GM19463 (cell line): ENCODE results near the gene RIT2.

Experiments used
- ATAC-seq: cut with Tn5 transposase; IDR thresholded peaks from one replicate; pipeline ENCODE4 v1.9.1; 2021; ENCODE audit warnings: mild to moderate bottlenecking, moderate library complexity; ENCODE audit not compliant: unreplicated experiment

RIT2 gene

DNA sequence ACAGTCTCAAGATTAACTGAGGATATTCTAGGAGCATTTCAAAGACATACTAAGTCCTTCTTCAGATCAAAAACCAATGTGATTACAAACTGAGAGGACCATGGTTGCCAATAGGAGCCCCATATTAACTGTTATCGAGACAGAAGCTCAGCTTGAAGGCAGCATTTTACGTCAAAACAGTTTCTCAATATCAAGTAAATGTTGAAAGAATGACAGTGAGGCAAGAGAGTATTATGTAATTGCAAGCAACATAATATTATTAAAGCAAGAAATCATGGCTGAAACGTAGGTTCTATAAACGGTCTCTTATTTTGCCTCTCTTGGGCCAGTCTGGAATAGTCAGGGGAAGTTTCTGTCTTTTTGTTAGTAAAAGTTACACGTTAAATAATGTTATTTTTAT lies 22.9 kb downstream of the RIT2 start:
- no peak for ATAC-seq

DNA sequence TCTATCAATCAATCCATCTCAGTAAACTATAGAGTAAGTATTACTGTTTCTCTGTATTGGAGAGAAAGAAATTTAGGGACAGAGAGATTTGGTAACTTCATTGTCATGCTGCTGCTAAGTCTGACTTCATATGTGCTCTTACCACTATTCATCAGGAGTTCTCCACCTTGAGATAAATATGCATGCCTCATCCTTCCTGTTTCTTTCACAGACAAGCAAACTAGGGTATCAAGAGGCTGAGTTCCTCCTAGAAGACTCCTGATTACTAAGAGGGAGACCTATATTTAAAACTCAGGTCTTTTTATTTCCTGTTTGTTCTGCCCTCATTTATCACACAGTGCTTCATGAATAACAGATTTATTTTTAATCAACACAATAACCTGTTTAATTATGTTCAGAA lies 34.1 kb downstream of the RIT2 start:
- no peak for ATAC-seq

DNA sequence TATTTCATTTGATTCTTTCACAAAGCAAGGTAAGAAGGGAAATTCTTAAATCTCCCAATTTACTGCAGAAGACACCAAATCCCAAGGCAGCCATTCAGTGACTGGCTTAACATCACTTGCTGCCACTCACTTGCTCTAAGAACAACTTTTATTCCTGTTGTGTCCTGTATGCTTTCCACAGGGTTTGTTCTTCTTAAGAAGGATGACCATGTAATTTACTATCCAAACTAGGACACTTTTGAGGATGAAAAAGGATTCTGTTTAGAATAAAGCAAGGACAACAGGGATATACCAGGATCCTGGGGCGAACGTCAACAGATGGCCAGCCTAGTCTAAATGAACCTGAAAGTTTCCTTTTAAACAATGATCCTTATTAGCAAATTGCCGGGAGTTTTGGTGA lies 34.8 kb downstream of the RIT2 start:
- no peak for ATAC-seq

DNA sequence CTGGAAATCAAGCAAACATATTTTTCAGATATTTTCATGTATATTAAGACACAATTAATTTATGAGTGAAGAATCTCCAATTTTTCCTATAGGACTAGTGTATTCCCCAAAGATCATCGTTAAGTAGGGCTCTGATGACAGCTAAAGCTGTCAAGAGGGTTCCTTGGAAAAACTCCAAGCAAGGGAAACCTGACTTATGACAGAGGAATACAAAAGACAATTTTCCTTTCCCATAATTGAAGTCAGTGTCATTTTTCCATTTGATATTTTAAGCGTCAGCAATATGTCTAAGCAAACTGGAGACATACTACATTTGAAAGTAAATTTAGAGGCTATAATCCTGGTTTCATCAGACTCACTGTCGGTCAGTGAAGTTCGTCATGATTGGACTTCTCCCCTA lies 36.1 kb downstream of the RIT2 start:
- no peak for ATAC-seq

DNA sequence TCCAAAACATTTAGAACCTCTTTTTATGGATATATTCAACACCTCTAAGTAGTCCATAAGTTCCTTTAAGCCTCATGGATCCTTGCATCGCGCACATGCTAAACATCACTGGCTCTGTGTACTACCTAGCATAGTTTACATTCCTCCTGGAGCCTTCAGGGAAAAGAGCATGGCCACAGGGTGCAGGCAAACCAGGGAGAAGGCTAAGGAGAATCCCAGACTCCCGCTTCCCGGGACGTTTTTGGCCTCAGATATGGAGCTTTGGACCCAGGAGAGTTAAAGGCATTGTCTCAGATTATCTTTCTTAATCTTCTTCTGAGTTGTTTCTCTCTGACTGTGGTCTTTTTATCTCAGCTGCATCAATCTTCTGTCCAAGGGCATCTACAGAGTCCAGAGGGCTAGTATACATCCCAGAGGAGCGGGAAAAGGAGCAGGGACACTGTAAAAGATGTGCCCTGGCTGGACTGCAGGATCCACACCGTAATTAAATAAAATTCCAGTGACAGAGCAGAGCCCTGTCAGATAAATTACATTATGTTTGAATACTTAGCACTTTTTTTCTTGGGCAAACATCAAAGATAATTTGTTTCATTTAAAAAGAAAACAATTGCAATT lies 36.9 kb downstream of the RIT2 start:
- ATAC-seq, result no peak

DNA sequence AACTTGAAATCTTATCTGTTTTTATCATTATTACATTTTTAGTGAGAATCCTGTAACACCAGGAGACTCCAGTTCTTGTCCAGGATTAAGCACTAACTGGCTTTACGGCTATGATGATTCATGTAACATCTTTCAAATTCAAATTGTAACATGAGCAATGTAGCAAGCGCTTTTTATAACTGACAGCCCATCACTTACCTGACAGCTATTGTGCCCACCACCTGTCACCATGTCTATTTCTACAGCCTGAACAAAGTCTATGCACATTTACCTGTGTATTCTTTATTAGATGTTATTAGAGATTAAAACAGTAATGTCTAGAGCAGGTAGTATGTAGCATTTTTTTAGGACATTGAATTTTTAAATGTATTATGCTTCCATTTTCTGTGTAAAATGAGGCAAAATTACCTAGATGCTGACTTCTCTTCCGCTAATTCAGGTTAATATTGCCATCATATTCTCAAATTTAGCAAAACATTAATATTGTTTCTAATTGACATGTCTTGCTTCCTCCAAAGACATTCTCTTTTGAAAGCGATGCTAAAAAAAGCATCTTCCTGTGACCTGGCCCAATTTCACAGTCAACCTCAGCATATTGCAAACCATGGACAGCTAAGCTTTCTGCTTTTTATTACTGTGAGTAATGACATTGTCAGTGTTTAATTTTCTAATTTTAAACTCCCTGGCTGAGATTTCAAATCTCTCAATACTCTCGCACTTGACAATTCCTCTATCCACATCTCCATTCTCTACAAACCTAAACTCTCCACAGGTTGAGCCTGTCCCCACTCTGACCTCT lies 37.8 kb downstream of the RIT2 start:
- no peak for ATAC-seq

DNA sequence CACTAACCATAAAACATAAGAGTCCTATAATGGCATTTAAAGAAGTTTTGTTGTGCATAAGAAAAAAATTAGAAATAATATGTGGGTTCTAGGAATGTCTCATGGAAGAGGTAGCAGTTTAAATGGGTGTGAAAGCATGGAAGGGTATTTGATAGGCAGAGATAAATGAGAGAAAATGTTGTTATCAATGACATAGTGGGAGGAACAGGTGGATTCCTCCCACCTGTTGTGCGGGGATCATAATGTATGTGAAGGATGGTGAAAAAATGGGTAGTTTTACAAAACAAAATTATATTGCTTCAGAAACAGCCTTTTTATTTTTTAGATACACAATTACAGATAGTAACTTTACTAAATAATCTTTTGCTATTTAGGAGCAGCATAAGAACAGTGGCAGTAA lies 41.7 kb downstream of the RIT2 start:
- no peak for ATAC-seq

DNA sequence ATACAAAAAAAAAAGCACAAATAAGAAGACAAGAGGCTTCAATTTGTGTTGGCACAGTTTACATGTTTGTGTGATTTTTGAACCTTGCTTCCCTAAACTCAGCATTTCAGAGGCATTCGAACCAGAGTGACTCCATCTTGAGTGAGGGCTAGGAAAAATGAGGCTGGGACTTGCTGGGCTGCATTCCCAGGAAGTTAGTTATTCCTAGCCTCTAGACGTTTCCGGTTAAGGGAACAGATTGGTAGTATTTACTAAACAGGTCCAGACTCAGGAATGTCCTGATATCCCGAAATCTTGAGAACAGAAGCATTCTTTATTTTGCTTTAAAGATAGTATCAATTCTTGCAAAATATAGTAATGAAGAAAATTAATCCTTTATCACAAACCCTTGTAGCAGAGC lies 46.7 kb downstream of the RIT2 start:
- no peak for ATAC-seq

DNA sequence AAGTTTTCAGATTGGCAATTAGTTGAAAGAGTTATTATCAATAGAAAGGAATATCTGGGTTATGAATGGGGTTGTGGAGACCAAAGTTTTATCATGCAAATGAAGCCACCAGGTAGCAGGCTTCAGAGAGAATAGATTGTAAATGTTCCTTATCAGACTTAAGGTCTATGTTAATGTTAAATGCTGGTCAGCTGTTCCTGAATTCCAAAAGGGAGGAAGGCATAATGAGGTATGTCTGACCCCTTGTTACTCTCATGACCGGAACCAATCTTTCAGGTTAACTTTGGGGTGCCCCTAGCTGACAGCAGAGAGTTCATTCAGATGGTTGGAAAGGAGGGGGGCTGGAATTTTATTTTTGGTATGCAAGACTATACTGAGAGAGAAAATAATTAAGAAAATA lies 47.9 kb downstream of the RIT2 start:
- ATAC-seq, result no peak

DNA sequence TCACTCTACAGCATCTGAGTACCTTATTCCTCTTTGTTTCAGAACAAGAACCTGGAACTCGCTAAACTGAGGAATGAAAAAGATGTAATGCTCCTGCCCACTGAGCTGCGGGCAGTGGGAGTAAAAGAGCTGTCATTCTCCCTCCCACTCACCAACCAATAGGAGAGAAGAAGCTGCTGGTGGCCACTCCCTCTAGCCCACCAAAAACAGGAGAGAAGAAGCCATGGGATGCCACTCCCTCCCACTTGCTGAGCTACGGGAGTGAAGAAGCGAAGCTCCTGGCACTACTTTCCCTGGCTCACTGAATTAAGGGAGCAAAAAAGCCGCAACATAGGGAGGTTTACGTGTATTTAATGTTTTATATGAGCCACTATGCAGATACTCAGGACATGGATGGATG lies 53.7 kb downstream of the RIT2 start:
- no peak for ATAC-seq

DNA sequence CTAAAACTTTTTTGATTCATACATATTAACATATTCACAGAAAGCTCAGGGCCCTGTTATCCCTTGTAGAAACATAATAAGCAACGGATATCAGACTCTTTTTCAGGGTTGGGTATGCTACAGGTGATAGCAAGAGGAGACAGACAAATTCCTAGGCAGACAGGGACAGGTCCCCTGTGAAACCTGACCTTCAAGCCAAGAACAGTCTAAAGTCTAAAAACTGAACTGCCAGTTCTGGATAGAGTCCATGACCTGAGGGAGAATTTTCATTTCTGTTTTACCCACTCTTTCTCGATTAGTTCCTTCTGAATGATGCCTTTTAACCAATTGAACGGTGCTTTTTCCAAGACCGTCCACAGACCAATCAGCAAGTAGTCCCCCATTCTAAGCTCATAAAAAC lies 54.2 kb downstream of the RIT2 start:
- no peak for ATAC-seq

DNA sequence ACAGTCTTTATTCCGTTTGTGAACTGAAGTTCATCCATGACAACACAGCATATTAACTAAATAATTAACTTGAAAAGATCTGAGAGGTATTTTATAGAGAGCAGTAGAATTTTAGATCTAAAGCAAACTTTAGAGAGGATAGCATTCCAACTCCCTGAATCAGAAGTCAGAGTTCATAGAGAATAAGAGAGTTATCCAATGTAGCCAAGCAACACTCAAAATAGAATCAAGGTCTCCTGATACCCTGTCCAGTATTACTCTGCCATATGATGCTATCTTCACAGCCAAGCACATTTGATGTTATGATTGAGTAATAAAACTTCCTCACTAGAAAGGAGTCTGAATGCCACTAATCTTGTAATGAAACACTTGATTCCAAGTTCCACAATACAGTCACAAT lies 55.5 kb downstream of the RIT2 start:
- no peak for ATAC-seq

DNA sequence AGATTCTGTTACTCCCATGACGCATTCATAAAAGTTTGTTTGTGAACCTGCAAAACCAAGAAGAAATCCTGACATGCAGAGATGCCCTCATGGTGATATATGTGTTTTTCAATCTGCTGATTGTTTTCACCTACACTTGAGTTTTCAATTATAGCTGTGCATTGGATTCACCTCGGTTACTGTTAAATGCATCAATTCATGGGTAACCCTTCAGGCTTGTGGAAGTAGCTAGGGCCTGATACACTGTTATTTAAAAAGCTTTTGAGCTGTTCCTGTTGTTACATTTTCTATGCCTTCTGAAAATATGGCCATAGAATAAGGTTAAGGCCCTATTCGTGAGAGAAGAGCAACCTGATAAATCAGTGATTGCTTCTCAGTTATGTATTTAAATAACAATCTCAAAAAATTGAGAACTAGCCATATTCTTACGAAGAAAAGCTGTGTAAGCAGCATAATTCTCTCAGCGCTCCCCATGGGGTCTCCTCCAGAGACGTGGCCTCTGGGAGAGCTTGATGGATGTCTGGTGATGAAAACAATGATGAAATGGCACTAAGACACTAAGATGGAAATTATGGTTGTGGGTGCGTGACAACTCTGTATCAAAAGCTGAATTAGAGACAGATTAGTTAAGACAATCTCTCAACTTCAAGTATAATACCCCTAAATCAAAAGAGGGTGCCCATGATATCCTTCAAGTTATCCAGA lies 60.5 kb downstream of the RIT2 start:
- ATAC-seq, result no peak

DNA sequence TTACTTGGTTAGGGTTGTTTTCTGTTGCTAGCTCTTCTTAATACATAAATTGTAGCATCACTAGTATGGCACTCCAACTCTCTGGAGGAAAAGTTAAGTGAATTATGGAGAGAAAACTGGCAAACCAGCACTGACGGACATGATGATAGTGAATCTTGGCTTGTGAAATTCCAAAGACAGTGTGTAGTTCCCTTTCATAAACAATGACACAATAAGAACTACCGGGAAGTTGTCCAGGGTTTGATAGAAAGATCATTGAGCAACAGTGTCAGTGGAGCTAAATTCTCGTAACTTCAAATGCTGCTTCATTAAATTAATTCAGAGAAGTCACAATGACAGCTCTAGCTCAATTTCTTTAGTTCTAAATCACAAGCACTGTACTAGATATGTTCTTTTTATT lies 66.5 kb downstream of the RIT2 start:
- no peak for ATAC-seq

DNA sequence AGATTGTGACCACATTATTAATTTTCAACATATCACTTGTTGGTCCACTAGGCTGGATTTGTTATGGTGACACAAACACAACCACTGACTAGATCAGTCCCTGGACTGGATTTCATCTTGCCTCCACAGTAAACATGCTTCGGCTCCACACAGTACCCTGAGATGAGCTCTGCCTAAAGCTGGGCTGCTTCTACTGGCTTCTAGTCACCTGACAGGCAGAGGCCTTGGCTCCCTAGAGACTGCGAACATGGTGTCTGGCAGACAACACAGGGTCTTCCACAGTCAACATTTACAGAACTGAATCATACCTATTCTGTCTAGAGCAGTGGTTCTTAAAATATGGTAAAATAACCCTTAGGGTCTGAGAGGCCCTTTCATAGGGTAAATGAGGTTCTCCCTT lies 69.2 kb downstream of the RIT2 start:
- no peak for ATAC-seq

DNA sequence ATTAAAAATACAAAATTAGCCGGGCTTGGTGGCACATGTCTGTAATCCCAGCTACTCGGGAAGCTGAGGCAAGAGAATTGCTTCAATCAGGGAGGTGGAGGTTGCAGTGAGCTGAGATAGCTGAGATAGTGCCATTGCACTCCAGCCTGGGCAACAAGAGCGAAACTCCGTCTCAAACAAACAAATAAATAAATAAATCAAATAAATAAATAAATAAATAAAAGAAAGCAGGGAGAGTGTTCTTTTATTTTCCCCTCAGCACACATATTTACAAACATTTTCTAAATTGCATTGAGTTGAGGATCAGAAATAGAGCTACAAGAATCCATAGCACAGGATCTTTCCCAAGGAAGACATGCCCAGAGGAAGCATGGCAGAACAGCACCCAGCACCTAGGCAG lies 71.9 kb downstream of the RIT2 start:
- no peak for ATAC-seq

DNA sequence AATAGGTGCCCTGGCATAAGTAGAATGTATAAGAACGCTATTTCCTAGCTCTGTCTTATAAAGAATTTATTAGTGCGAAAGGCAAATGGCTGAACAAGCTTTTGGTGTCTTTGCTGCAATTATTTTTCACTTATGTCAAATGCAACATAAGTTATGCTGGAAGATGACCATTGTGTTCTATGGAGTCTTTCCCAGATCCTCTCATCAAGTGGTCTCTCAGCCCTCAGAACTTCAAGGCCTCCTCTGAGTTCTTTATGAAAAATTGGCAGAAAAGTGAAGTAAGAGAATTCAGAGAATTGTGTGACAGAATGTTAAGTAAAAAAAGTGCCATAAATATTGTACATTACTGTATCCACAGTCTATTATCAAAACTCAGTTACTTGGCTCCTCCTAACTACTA lies 75.2 kb downstream of the RIT2 start:
- ATAC-seq, result no peak

DNA sequence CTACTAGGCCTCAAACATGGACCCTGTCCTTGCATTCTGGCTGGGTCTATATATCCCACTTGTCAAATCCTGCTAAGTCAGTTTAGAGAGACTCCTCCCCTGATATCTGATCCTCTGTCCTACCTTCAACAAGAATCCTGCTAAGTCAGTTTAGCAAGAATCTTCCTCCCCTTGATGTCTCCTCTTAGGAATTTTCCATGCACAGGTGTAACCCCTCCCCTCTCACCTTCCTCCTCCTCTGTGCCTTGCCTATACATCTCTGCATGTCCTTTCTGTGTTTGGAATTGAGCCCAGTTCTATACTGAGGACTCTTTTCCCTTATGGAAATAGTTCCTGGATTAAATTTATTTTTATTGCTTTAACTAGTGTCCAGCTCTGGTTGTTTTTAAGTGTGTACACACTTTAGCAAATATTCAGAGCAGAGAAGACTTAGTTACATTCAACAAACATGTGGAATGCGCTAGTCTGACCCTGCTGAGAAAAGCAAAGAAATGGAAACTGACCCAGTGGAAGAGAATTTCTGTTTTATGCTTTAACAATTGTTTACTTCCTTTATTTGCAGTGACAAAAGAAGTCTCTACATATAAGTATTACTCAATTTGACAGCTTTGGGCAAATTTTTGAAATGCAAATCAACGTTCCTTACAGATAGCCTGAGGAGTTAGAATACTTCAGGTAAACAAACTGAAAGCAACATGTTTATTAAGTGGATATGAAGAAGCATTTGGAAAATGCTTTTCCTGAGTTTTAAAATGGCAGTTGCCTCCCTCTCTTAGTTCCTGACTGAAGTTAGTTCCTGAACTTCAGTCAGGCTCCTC lies 80.6 kb downstream of the RIT2 start:
- ATAC-seq, result no peak

DNA sequence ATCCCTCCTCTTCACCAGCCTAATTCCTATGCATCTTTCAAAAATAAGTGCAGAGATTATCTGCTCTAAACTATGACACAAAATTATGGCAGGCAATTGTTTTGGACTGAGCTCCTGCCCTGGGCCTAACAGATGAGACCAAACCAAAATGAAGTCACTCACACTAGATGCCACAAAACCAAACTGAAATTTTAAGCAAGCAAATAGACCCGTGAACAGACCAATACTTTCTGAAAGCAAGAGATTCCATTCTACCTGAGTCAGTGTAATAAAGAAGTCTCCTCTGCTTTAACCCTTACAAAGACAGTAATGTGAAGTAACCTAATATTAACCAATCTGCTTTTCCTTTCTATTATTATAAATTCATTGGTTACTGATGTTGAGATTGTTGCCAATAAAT lies 84.3 kb downstream of the RIT2 start:
- ATAC-seq, result no peak

DNA sequence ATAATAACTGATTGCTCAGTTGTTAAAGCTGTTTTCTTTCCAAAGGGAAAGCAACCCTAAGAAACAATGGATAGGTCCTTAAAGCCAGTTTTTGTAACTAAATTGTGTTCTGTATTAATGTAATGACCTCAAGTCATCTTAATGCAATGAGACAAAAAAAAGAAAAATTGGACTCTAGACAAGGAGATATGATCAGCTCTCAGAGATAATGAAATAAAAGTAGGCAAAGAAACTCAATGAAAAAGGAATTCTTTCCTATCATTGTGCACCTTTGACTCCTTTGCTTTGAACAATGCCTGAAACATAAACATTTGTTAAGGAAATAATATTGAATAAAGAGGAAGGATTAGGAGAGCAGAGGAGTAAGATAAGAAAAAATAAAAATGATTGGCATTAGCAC lies 86.1 kb downstream of the RIT2 start:
- ATAC-seq, result no peak

DNA sequence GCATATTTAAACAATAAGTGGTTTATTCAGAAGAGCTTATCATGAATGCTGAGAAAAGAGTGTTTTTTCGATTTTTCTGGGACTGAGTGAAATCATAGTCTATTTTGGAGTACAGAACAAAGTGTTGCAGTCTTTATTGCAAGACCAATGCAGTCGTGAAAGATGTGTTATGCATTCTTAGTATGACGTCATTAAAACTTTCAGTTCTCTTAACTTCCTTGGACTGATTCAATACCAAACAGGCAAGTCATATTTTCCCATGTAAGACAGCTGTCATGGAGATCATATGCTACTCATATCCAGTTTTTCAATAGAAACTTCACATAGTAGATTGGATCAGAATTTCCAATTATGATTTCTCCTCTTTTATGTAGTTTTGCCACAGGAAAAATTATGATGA lies 92.6 kb downstream of the RIT2 start:
- ATAC-seq, result no peak
